Upper lobe of left lung (tissue), 6 donors: Measurements from ENCODE around the gene WASF3. TPM values are rescaled to one million over a fixed set of nuclear protein-coding genes. Genes with fewer than 3 reads are reported as not detected.
A peak's percentile ranks its signal among the peaks of the same experiment; 100 is the strongest.

Source experiments
- ATAC-seq, 2 donors: fragments of 200-7000 bp; cut with Tn5 transposase; one replicate each; pipeline ENCODE4 v1.9.1; 2022; ENCODE audit warnings: mild to moderate bottlenecking in 2 of 2, moderate library complexity in 2 of 2; ENCODE audit not compliant: low FRiP score in 2 of 2
- DNase-seq, 2 donors: peaks; one replicate each; pipeline ENCODE4 v3.0.0-alpha.2; 2019 to 2020
- H3K27ac ChIP-seq, 4 donors: fragments of 200-600 bp; sonication (generic); one replicate each; pipeline ENCODE4 v1.5.1; 2016 to 2019
- H3K27me3 ChIP-seq, 4 donors: fragments of 200-600 bp; sonication (generic); one replicate each; pipeline ENCODE4 v1.5.1; 2017 to 2019
- H3K36me3 ChIP-seq, 4 donors: fragments of 200-600 bp; sonication (generic); one replicate each; pipeline ENCODE4 v1.5.1; 2016 to 2019
- H3K4me1 ChIP-seq, 4 donors: fragments of 200-600 bp; sonication (generic); one replicate each; pipeline ENCODE4 v1.5.1; 2018 to 2019
- H3K4me3 ChIP-seq, 4 donors: fragments of 200-600 bp; sonication (generic); one replicate each; pipeline ENCODE4 v1.5.1; 2017 to 2019; ENCODE audit warnings: mild to moderate bottlenecking in 2 of 4, moderate library complexity in 1 of 4
- H3K9me3 ChIP-seq, 4 donors: fragments of 200-600 bp; sonication (generic); one replicate each; pipeline ENCODE4 v1.5.1; 2018 to 2019
- CTCF ChIP-seq, 6 experiments: fragments of 450-650 bp in 4 of 6; fragments of 200-600 bp in 2 of 6; sonication (generic) in 2 of 6; IDR thresholded peaks; one replicate each; pipeline ENCODE4 v1.5.1; 2016 to 2019; ENCODE audit warnings: antibody characterized with exemption in 6 of 6
- EP300 ChIP-seq, 4 donors: sonication (generic); formaldehyde crosslinking; IDR thresholded peaks; one replicate each; pipeline ENCODE4 v1.5.1; 2017; ENCODE audit warnings: antibody characterized with exemption in 4 of 4, control low read depth in 2 of 4
- POLR2A ChIP-seq, 4 donors: fragments of 450-650 bp; IDR thresholded peaks; one replicate each; pipeline ENCODE4 v1.5.1; 2016 to 2017; ENCODE audit warnings: antibody characterized with exemption in 4 of 4, mild to moderate bottlenecking in 2 of 4
- POLR2AphosphoS5 ChIP-seq, 2 donors: sonication (generic); formaldehyde crosslinking; IDR thresholded peaks; one replicate each; pipeline ENCODE4 v1.5.1; 2017; ENCODE audit warnings: antibody characterized with exemption in 2 of 2
- WGBS, 2 donors: methylation state at CpG; one replicate each; pipeline ENCODE4 v1.1.5; 2017 to 2018; 5-methylcytosine and 5-hydroxymethylcytosine counted together
- total RNA-seq, 6 donors: library from RNA; depleted of rRNA in 4 of 6; stranded (reverse); fragments of >200 nt in 4 of 6; gene quantifications; one replicate each; pipeline versions ENCODE4 v1.1.0 to v1.2.1, GENCODE V29; 2016 to 2021
- donor health status: DM: no; HTN: no; CAD: no; lungs with moderate emphysema.
- donor health status: DM: no; HTN: yes; CAD: no; lungs with severe emphysema.

Gene WASF3
- total RNA-seq, 6 donors from 2014 or later: 12.6 to 23.0 (median 20.2) TPM

DNA sequence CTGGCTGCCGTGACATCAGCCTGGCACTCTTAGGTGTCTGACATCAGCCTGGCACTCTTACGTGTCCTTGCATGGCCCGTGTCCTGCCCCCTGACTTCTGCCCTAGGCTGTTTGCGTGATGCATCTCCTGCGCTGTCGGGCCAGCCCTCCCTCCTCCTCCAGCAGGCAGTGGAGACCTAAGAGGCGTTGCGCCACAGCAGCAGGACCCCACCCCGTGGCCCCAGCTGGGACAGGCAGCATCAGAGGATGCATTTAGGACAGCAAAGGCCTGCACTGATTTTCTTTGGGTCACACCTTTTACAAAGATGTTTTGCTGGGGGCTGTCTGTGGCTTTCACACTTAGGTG is 137.8 kb downstream of the WASF3 start:
- WGBS, 2 donors: 86% methylated on average over 9 of the region's 9 CpGs; no CpG with 5 or more reads in 1 of the 2 donors
- ATAC-seq (no peak), DNase-seq (peak in 1 of 2 donors; percentile 48)
- no peak overlapping the region for H3K4me3 ChIP-seq
- TF ChIP-seq POLR2A (IDR thresholded peaks at IDR 0.05) (no peak), EP300 (IDR thresholded peaks at IDR 0.05) (no peak), POLR2AphosphoS5 (IDR thresholded peaks at IDR 0.05) (no peak), CTCF (IDR thresholded peaks at IDR 0.05) (no peak)
- H3K27ac ChIP-seq: no peak overlapping the region
- H3K36me3 ChIP-seq: no peaks in the 10 kb centered on the region
- H3K27me3 ChIP-seq: no peaks in the 10 kb centered on the region
- H3K4me1 ChIP-seq: peaks cover 0 to 7% (median 3%) of the 10 kb centered on the region in 4 donors
- peaks cover 0 to 3% (median 0%) of the 10 kb centered on the region in 4 donors for H3K9me3 ChIP-seq

GRCh38 chr13:26695891-26696311 is 138.4 kb downstream of the WASF3 start:
- no peaks in the 10 kb centered on the region for H3K36me3 ChIP-seq
- H3K9me3 ChIP-seq: no peaks in the 10 kb centered on the region
- 43 to 64% methylated on average over 8 to 15 of the region's 15 CpGs for WGBS, 2 donors
- DNase-seq (peak in 1 of 2 donors; percentile 59), ATAC-seq (no peak)
- no peak overlapping the region for H3K4me3 ChIP-seq
- H3K4me1 ChIP-seq: peaks cover 0 to 7% (median 3%) of the 10 kb centered on the region in 4 donors
- TF ChIP-seq POLR2AphosphoS5 (IDR thresholded peaks at IDR 0.05) (no peak), EP300 (IDR thresholded peaks at IDR 0.05) (no peak), POLR2A (IDR thresholded peaks at IDR 0.05) (no peak), CTCF (IDR thresholded peaks at IDR 0.05) (no peak)
- no peak overlapping the region for H3K27ac ChIP-seq
- no peaks in the 10 kb centered on the region for H3K27me3 ChIP-seq

DNA sequence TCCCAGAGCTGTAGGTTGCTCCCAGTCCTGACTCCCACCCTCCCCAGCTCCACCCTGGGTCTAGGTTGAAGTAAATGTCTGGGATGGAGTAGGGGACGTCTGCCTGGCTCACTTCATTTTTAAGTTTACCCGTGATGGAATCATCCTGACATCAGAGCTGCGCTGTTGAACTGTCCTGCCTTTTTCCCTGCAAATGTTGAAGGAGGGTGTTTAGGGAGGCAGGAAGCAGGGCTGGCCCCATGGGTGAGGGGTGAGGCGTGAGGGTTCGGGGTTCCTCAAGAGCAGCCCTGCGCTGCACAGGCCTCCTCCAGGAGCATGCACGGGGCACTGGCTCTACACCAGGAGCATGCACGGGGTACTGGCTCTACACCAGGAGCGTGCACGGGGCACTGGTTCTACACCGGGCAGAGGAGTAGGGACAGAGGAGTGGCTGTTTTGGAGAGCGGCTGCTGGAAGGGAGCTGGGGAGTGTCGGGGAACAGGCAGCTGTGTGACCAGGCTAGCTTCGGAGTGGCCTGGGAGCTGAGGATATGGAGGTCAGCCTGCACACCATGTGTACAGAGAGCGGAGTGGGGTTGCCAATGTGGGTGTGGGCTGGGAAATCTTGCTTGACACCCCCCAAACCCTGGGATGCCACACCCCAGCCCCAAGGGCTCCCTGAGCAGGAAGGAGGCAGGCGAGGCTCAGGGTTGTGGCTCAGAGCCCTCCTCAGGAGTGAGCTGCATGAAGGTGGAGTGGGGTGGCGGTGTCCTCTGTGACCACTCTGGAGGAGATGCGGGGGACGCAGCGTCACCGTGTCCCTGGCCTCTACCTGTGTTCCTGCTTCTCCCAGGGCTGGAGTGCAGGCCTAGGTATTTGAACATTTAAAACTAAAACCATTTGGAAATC is 139.8 kb downstream of the WASF3 start:
- Histone ChIP-seq H3K27ac (no peak overlapping the region), H3K27me3 (no peaks in the 10 kb centered on the region), H3K4me3 (no peak overlapping the region), H3K4me1 (peaks cover 0 to 7% (median 3%) of the 10 kb centered on the region in 4 donors), H3K9me3 (no peaks in the 10 kb centered on the region), H3K36me3 (no peaks in the 10 kb centered on the region)
- DNase-seq (peak in 1 of 2 donors; percentile 49), ATAC-seq (peak in 1 of 2 donors; percentile 17)
- 88 to 89% methylated on average over 20 to 21 of the region's 21 CpGs for WGBS, 2 donors
- TF ChIP-seq POLR2AphosphoS5 (IDR thresholded peaks at IDR 0.05): no peak
- TF ChIP-seq POLR2A (IDR thresholded peaks at IDR 0.05): no peak
- no peak for TF ChIP-seq CTCF (IDR thresholded peaks at IDR 0.05)
- TF ChIP-seq EP300 (IDR thresholded peaks at IDR 0.05): no peak

- H3K27me3 ChIP-seq: no peaks in the 10 kb centered on the region
- TF ChIP-seq CTCF (IDR thresholded peaks at IDR 0.05) (peak; percentile 85 to 97 (median 92)), EP300 (IDR thresholded peaks at IDR 0.05) (no peak)
- no peak overlapping the region for H3K4me3 ChIP-seq
- H3K4me1 ChIP-seq: peaks cover 0 to 7% (median 3%) of the 10 kb centered on the region in 4 donors
- no peak overlapping the region for H3K27ac ChIP-seq
- H3K9me3 ChIP-seq: no peaks in the 10 kb centered on the region
- H3K36me3 ChIP-seq: no peaks in the 10 kb centered on the region
- DNase-seq: peak; percentile 24 to 77
- WGBS, 2 donors: 23 to 28% methylated on average over 29 of the region's 29 CpGs
- peak; percentile 83 to 94 for ATAC-seq
Observed at GRCh38 chr13:26698392-26699196, 141.1 kb downstream of the WASF3 start.
